RWPE1 (cell line): ENCODE results near the gene CABP4.
A peak's percentile ranks its signal among the peaks of the same experiment; 100 is the strongest.

ENCODE experiments used
- CTCF ChIA-PET: fragments of 350-600 bp; sonication (Branson Sonifier 250); formaldehyde crosslinking; extraction: SDS; loops from one replicate; lab custom pipeline; 2021; lab: Yijun Ruan, JAX
- POLR2A ChIA-PET: fragments of 400-600 bp; formaldehyde crosslinking; extraction: SDS; loops from one replicate; lab custom pipeline; 2020; ENCODE audit warnings: antibody characterized with exemption; ENCODE audit not compliant: low non-redundant PET; lab: Yijun Ruan, JAX
- DNase-seq: peaks from one replicate; pipeline ENCODE4 v3.0.0; 2012; ENCODE audit warnings: low spot score
- H3K27ac ChIP-seq: fragments of 450-650 bp; 2 replicates; pipeline ENCODE4 v1.5.1; 2017
- CTCF ChIP-seq: fragments of 450-650 bp; conservative IDR thresholded peaks from 2 replicates; pipeline ENCODE4 v1.5.1; 2017; ENCODE audit warnings: low read depth, mild to moderate bottlenecking

Gene CABP4

DNA sequence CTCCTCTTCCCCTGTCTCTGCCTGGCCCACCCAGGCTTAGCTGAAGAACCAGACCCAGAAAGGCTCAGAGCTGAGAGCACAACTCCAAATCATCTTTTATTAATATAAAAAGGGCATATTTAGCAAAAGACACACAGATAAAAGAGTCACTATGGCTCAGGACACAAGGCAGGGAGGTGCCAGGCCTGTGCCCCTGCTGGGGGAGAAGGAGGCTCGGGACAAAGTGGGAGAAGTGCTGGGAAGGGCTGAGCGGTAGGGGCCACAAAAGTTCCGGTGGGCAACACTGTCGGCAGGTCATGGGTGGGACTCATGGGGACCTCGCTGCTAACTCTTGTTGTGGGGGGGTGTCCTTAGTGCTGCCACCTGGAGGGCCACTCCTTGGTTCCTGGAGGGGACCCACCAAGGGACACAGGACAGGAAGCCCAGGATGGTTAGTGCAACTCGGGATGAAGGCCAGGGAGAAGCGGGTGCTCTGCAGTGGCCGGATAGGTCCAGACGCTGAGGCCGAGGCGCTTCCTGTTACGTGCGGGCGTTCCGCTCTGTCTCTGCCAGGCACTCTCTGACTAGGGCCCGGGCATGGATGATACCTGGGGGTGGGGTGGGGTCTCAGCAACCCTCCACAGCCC, 51.4 kb downstream of the CABP4 start:
- POLR2A ChIA-PET, result no interaction called here
- TF ChIP-seq CTCF, result peak; percentile 49
- H3K27ac ChIP-seq, result peak overlapping the region; percentile 100
- no peak for DNase-seq
- CTCF ChIA-PET, result interaction anchor here (0.6 to 0.7 kb wide), 4 partner anchors 70 to 1224 kb away, joined by 3 to 4 read pairs (median 3); no protein-coding TSS in a partner anchor

- H3K27ac ChIP-seq, result peak overlapping the region; percentile 100
- peak; percentile 43 for DNase-seq
- CTCF ChIA-PET, result interaction anchor here (0.6 to 0.7 kb wide), 3 partner anchors 17 to 434 kb away, joined by 3 to 4 read pairs (median 3); no protein-coding TSS in a partner anchor
- no peak for TF ChIP-seq CTCF
- POLR2A ChIA-PET, result no interaction called here
These were observed 52.2 kb downstream of the CABP4 start for GRCh38 chr11:67507242-67507863.

DNA sequence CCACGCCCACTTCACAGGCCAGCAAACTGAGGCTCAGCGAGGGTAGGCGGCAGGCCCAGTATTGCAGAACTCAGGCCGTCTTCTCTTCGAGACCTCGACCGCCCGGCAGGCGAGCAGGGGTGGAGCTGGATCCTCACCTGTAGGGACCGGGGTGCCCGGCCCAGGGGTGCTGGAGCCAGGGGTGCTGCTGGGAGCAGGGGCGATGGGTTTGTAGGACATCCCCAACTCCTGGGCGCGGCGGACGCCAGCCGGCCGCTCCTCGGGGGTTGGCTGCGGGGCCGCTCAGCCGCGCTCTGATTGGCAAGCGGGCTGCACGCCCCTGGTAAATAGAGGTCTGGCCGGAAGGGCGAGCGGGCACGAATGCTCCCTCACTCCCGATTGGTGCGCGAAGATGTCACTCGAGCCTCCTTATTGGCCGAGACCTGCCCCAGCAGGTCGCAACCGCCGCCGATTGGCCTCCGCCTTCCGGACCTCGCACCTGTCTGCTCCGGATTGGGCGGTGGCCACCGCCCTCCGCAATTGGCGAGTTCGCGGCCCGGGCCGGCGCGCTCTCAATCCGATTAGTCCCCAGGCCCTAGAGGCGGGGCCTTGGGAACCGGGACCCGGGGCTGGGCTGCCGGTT, 52.8 kb downstream of the CABP4 start, which contains the start of gene CDK2AP2:
CDK2AP2 (minus strand) TSS at position 299 of the 622 bp plus-strand sequence; CDS start at position 219, 80 bp downstream.
- peak within 1 kb of the TSS; percentile 100 for H3K27ac ChIP-seq
- TF ChIP-seq CTCF, result no peak
- ChIA-PET POLR2A (no interaction called here), CTCF (interaction anchor here (0.6 to 0.7 kb wide), 2 partner anchors 17 to 60 kb away, joined by 3 read pairs; no protein-coding TSS in a partner anchor)
- peak; percentile 99 for DNase-seq

- ChIA-PET CTCF (no interaction called here), POLR2A (no interaction called here)
- H3K27ac ChIP-seq, result peak overlapping the region; percentile 100
- no peak for TF ChIP-seq CTCF
- peak; percentile 99 for DNase-seq
These were observed 53.5 kb downstream of the CABP4 start for GRCh38 chr11:67508486-67509121.

- ChIA-PET POLR2A (no interaction called here), CTCF (no interaction called here)
- no peak for TF ChIP-seq CTCF
- no peak for DNase-seq
- no peak overlapping the region for H3K27ac ChIP-seq
These were observed 54.8 kb downstream of the CABP4 start for GRCh38 chr11:67510023-67510345.
